Measurements from ENCODE around the gene RAPGEF3.

Gene RAPGEF3

GRCh38 chr12:47686645-47687240 lies 71.9 kb downstream of the RAPGEF3 start:
- no peaks in the 10 kb centered on the region for H3K9me3 ChIP-seq
- H3K36me3 ChIP-seq = no peaks in the 10 kb centered on the region; the same call in none of the 2 replicates
- H3K27me3 ChIP-seq = no peaks in the 10 kb centered on the region
- no peak overlapping the region for H3K4me3 ChIP-seq (ENCODE audit: low read depth, low read length)
- peak; percentile 88 for TF ChIP-seq CTCF (IDR thresholded peaks at IDR 0.05; ENCODE audit: low read depth, low read length)
- no peaks in the 10 kb centered on the region for H3K4me1 ChIP-seq
- peak; percentile 40 for DNase-seq
